WTC11 (cell line): Measurements from ENCODE around the gene AK9. TPM values are rescaled to one million over a fixed set of nuclear protein-coding genes. Genes with fewer than 3 reads are reported as not detected.

ENCODE experiments used
- ATAC-seq: fragments of 200-7000 bp; cut with Tn5 transposase; 2 replicates; pipeline ENCODE4 v1.10.0; 2021; ENCODE audit warnings: mild to moderate bottlenecking, moderate library complexity
- CTCF ChIA-PET: fragments of 300-600 bp; sonication (Branson Sonifier 250); formaldehyde crosslinking; loops from one replicate; lab custom pipeline; 2021; ENCODE audit warnings: antibody characterized with exemption; lab: Charles Lee
- POLR2A ChIA-PET: fragments of 350-600 bp; sonication (Branson Sonifier 250); formaldehyde crosslinking; loops from one replicate; lab custom pipeline; 2021; ENCODE audit warnings: antibody characterized with exemption; lab: Charles Lee
- DNase-seq: peaks from one replicate; pipeline ENCODE4 v3.0.0; 2021; ENCODE audit warnings: low spot score
- H3K27ac Mint-ChIP-seq: 2 replicates; pipeline ENCODE4 v1.8.0; 2021; ENCODE audit warnings: mixed read lengths
- H3K27me3 Mint-ChIP-seq: 2 replicates; pipeline ENCODE4 v1.8.0; 2021; ENCODE audit warnings: low read depth, mild to moderate bottlenecking, moderate library complexity, mixed read lengths
- H3K36me3 Mint-ChIP-seq: 2 replicates; pipeline ENCODE4 v1.8.0; 2021; ENCODE audit warnings: mixed read lengths
- H3K4me1 Mint-ChIP-seq: 2 replicates; pipeline ENCODE4 v1.8.0; 2022; ENCODE audit warnings: mixed read lengths
- H3K4me3 Mint-ChIP-seq: 2 replicates; pipeline ENCODE4 v1.8.0; 2021; ENCODE audit warnings: mild to moderate bottlenecking, moderate library complexity, mixed read lengths
- H3K9me3 Mint-ChIP-seq: 2 replicates; pipeline ENCODE4 v1.8.0; 2021; ENCODE audit warnings: mixed read lengths
- ATF1 ChIP-seq: sonication (generic); formaldehyde crosslinking; IDR thresholded peaks from 2 replicates; pipeline ENCODE4 v1.8.1; 2023; ENCODE audit warnings: mild to moderate bottlenecking, moderate library complexity, missing genetic modification reagents
- FOXJ3 ChIP-seq: sonication (generic); formaldehyde crosslinking; IDR thresholded peaks from 2 replicates; pipeline ENCODE4 v1.9.0; 2021; ENCODE audit warnings: missing genetic modification reagents, mild to moderate bottlenecking, borderline replicate concordance
- FOXK1 ChIP-seq: sonication (generic); formaldehyde crosslinking; IDR thresholded peaks from 2 replicates; pipeline ENCODE4 v1.8.0; 2022; ENCODE audit warnings: mild to moderate bottlenecking, moderate library complexity, missing genetic modification reagents
- FOXP1 ChIP-seq: sonication (generic); formaldehyde crosslinking; IDR thresholded peaks from 2 replicates; pipeline ENCODE4 v1.8.0; 2022; ENCODE audit warnings: missing genetic modification reagents, mild to moderate bottlenecking, moderate library complexity, borderline replicate concordance
- GRHL2 ChIP-seq: fragments of 250-450 bp; sonication (Bioruptor Pico); IDR thresholded peaks from 2 replicates; pipeline ENCODE4 v1.8.0; 2022; ENCODE audit warnings: mild to moderate bottlenecking, moderate library complexity; ENCODE audit not compliant: insufficient replicate concordance, severe bottlenecking
- IRF2 ChIP-seq: sonication (generic); formaldehyde crosslinking; IDR thresholded peaks from 2 replicates; pipeline ENCODE4 v1.8.0; 2022; ENCODE audit warnings: low read depth, missing genetic modification reagents, borderline replicate concordance
- JAZF1 ChIP-seq: fragments of 250-450 bp; sonication (Bioruptor Pico); IDR thresholded peaks from 2 replicates; pipeline ENCODE4 v1.9.0; 2021; ENCODE audit warnings: moderate library complexity, mild to moderate bottlenecking, inconsistent platforms
- KAT7 ChIP-seq: sonication (generic); formaldehyde crosslinking; IDR thresholded peaks from 2 replicates; pipeline ENCODE4 v1.8.1; 2023; ENCODE audit warnings: missing genetic modification reagents, mild to moderate bottlenecking, borderline replicate concordance
- NR3C1 ChIP-seq: sonication (generic); formaldehyde crosslinking; conservative IDR thresholded peaks from 2 replicates; pipeline ENCODE4 v1.8.1; 2023; ENCODE audit warnings: low read depth, mild to moderate bottlenecking, missing genetic modification reagents
- SMAD3 ChIP-seq: sonication (generic); formaldehyde crosslinking; IDR thresholded peaks from 2 replicates; pipeline ENCODE4 v1.8.0; 2022; ENCODE audit warnings: missing genetic modification reagents, mild to moderate bottlenecking, borderline replicate concordance
- TCF7 ChIP-seq: sonication (generic); formaldehyde crosslinking; IDR thresholded peaks from 2 replicates; pipeline ENCODE4 v1.8.0; 2022; ENCODE audit warnings: mild to moderate bottlenecking, low read depth, missing genetic modification reagents, moderate library complexity
- TEAD4 ChIP-seq: sonication (generic); formaldehyde crosslinking; IDR thresholded peaks from 2 replicates; pipeline ENCODE4 v1.8.0; 2022; ENCODE audit warnings: mild to moderate bottlenecking, missing genetic modification reagents
- ZBTB21 ChIP-seq: sonication (generic); formaldehyde crosslinking; IDR thresholded peaks from 2 replicates; pipeline ENCODE4 v1.8.1; 2023; ENCODE audit warnings: mild to moderate bottlenecking, missing genetic modification reagents, borderline replicate concordance
- ZNF121 ChIP-seq: sonication (generic); formaldehyde crosslinking; IDR thresholded peaks from 2 replicates; pipeline ENCODE4 v1.8.0; 2023; ENCODE audit warnings: missing genetic modification reagents
- ZNF232 ChIP-seq: sonication (generic); formaldehyde crosslinking; IDR thresholded peaks from 2 replicates; pipeline ENCODE4 v1.8.0; 2022; ENCODE audit warnings: mild to moderate bottlenecking, missing genetic modification reagents
- total RNA-seq: library from RNA; stranded (reverse); gene quantifications from 3 replicates; pipeline ENCODE4 v1.2.3, GENCODE V29; 2021
- TF ChIP-seq, protein P1 (sequence below): sonication (generic); formaldehyde crosslinking; IDR thresholded peaks from 2 replicates; pipeline ENCODE4 v1.8.1; 2023; ENCODE audit warnings: mild to moderate bottlenecking, missing genetic modification reagents, moderate library complexity
- TF ChIP-seq, protein P2 (sequence below): sonication (generic); formaldehyde crosslinking; IDR thresholded peaks from 2 replicates; pipeline ENCODE4 v1.8.1; 2023; ENCODE audit warnings: mild to moderate bottlenecking, moderate library complexity, missing genetic modification reagents
- TF ChIP-seq, protein P3 (sequence below): sonication (generic); formaldehyde crosslinking; IDR thresholded peaks from 2 replicates; pipeline ENCODE4 v1.8.0; 2023; ENCODE audit warnings: missing genetic modification reagents
- TF ChIP-seq, protein P4 (sequence below): sonication (generic); formaldehyde crosslinking; IDR thresholded peaks from 2 replicates; pipeline ENCODE4 v1.8.1; 2022; ENCODE audit warnings: mild to moderate bottlenecking, moderate library complexity, missing genetic modification reagents
- TF ChIP-seq, protein P5 (sequence below): sonication (generic); formaldehyde crosslinking; IDR thresholded peaks from 2 replicates; pipeline ENCODE4 v1.8.0; 2023; ENCODE audit warnings: missing genetic modification reagents, mild to moderate bottlenecking, borderline replicate concordance
- TF ChIP-seq, protein P6 (sequence below): sonication (generic); formaldehyde crosslinking; conservative IDR thresholded peaks from 2 replicates; pipeline ENCODE4 v1.8.1; 2022; ENCODE audit warnings: mild to moderate bottlenecking, missing genetic modification reagents
- TF ChIP-seq, protein P7 (sequence below): sonication (generic); formaldehyde crosslinking; IDR thresholded peaks from 2 replicates; pipeline ENCODE4 v1.8.1; 2023; ENCODE audit warnings: mild to moderate bottlenecking, missing genetic modification reagents, borderline replicate concordance

The AK9 gene
- total RNA-seq, 1 experiment from 2014 or later: 3.7 TPM

DNA sequence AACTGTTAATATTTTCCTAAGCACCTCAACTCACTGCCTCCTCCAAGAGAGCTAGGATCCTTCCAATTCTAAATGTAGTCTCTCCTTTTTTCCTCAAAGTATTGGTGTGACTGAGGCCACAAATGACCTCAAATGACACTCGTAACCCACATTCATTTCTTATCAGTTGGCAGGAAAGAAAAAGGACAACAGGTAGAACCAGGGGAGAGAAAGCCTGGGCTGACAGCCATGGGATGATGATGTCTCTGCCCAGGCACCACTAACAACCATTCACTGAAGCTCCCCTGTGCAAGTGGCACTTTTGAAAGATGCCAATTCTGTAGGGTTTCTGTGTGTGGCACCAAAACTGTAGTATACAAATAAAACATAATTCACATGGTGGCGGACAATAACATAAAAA is 215.4 kb downstream of the AK9 start (continued):
- TF ChIP-seq FOXK1 (CRISPR knock-in tag) (no peak), ATF1 (CRISPR knock-in tag) (no peak), NR3C1 (CRISPR knock-in tag) (no peak), KAT7 (CRISPR knock-in tag) (no peak), ZNF232 (CRISPR knock-in tag) (no peak), ZNF121 (CRISPR knock-in tag) (no peak), JAZF1 (CRISPR knock-in tag) (no peak)
- TF ChIP-seq, protein P1, sequence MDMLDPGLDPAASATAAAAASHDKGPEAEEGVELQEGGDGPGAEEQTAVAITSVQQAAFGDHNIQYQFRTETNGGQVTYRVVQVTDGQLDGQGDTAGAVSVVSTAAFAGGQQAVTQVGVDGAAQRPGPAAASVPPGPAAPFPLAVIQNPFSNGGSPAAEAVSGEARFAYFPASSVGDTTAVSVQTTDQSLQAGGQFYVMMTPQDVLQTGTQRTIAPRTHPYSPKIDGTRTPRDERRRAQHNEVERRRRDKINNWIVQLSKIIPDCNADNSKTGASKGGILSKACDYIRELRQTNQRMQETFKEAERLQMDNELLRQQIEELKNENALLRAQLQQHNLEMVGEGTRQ (CRISPR knock-in tag): no peak
- TF ChIP-seq, protein P2, sequence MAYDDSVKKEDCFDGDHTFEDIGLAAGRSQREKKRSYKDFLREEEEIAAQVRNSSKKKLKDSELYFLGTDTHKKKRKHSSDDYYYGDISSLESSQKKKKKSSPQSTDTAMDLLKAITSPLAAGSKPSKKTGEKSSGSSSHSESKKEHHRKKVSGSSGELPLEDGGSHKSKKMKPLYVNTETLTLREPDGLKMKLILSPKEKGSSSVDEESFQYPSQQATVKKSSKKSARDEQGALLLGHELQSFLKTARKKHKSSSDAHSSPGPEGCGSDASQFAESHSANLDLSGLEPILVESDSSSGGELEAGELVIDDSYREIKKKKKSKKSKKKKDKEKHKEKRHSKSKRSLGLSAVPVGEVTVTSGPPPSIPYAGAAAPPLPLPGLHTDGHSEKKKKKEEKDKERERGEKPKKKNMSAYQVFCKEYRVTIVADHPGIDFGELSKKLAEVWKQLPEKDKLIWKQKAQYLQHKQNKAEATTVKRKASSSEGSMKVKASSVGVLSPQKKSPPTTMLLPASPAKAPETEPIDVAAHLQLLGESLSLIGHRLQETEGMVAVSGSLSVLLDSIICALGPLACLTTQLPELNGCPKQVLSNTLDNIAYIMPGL (CRISPR knock-in tag): no peak
- TF ChIP-seq, all 79 proteins: peak for 0

DNA sequence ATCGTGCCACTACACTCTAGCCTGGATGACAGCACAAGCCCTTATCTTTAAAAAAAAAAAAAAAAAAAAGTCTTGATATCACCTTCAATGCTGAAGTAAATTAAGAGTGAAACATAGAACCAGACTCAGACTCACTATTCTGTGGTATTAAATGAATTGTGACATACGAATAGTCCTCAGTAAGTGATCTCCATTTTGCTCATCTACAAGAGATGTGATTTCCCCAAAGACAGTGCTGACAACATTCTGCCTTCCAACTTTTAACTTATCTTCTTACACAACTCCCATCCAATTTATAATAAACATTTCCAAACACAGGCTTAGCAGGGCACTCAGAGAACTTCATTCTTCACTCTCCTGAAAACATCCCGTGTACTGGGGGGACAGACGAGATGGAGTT is 216.0 kb downstream of the AK9 start:
- ChIA-PET CTCF (no interaction called here), POLR2A (no interaction called here)
- H3K27me3 Mint-ChIP-seq: no peaks in the 10 kb centered on the region
- TF ChIP-seq FOXP1 (no peak), NR3C1 (CRISPR knock-in tag) (no peak), GRHL2 (CRISPR knock-in tag) (no peak), TEAD4 (CRISPR knock-in tag) (no peak), FOXJ3 (CRISPR knock-in tag) (no peak), TCF7 (CRISPR knock-in tag) (no peak), ZBTB21 (CRISPR knock-in tag) (no peak), SMAD3 (no peak), IRF2 (CRISPR knock-in tag) (no peak)
- TF ChIP-seq, protein P3, sequence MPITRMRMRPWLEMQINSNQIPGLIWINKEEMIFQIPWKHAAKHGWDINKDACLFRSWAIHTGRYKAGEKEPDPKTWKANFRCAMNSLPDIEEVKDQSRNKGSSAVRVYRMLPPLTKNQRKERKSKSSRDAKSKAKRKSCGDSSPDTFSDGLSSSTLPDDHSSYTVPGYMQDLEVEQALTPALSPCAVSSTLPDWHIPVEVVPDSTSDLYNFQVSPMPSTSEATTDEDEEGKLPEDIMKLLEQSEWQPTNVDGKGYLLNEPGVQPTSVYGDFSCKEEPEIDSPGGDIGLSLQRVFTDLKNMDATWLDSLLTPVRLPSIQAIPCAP: no peak
- TF ChIP-seq, protein P4, sequence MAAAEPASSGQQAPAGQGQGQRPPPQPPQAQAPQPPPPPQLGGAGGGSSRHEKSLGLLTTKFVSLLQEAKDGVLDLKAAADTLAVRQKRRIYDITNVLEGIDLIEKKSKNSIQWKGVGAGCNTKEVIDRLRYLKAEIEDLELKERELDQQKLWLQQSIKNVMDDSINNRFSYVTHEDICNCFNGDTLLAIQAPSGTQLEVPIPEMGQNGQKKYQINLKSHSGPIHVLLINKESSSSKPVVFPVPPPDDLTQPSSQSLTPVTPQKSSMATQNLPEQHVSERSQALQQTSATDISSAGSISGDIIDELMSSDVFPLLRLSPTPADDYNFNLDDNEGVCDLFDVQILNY (CRISPR knock-in tag): no peak
- TF ChIP-seq, protein P5, sequence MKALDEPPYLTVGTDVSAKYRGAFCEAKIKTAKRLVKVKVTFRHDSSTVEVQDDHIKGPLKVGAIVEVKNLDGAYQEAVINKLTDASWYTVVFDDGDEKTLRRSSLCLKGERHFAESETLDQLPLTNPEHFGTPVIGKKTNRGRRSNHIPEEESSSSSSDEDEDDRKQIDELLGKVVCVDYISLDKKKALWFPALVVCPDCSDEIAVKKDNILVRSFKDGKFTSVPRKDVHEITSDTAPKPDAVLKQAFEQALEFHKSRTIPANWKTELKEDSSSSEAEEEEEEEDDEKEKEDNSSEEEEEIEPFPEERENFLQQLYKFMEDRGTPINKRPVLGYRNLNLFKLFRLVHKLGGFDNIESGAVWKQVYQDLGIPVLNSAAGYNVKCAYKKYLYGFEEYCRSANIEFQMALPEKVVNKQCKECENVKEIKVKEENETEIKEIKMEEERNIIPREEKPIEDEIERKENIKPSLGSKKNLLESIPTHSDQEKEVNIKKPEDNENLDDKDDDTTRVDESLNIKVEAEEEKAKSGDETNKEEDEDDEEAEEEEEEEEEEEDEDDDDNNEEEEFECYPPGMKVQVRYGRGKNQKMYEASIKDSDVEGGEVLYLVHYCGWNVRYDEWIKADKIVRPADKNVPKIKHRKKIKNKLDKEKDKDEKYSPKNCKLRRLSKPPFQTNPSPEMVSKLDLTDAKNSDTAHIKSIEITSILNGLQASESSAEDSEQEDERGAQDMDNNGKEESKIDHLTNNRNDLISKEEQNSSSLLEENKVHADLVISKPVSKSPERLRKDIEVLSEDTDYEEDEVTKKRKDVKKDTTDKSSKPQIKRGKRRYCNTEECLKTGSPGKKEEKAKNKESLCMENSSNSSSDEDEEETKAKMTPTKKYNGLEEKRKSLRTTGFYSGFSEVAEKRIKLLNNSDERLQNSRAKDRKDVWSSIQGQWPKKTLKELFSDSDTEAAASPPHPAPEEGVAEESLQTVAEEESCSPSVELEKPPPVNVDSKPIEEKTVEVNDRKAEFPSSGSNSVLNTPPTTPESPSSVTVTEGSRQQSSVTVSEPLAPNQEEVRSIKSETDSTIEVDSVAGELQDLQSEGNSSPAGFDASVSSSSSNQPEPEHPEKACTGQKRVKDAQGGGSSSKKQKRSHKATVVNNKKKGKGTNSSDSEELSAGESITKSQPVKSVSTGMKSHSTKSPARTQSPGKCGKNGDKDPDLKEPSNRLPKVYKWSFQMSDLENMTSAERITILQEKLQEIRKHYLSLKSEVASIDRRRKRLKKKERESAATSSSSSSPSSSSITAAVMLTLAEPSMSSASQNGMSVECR (CRISPR knock-in tag): no peak
- TF ChIP-seq, protein P2 (CRISPR knock-in tag): no peak
- TF ChIP-seq, protein P6, sequence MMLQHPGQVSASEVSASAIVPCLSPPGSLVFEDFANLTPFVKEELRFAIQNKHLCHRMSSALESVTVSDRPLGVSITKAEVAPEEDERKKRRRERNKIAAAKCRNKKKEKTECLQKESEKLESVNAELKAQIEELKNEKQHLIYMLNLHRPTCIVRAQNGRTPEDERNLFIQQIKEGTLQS (CRISPR knock-in tag): no peak
- TF ChIP-seq, protein P7, sequence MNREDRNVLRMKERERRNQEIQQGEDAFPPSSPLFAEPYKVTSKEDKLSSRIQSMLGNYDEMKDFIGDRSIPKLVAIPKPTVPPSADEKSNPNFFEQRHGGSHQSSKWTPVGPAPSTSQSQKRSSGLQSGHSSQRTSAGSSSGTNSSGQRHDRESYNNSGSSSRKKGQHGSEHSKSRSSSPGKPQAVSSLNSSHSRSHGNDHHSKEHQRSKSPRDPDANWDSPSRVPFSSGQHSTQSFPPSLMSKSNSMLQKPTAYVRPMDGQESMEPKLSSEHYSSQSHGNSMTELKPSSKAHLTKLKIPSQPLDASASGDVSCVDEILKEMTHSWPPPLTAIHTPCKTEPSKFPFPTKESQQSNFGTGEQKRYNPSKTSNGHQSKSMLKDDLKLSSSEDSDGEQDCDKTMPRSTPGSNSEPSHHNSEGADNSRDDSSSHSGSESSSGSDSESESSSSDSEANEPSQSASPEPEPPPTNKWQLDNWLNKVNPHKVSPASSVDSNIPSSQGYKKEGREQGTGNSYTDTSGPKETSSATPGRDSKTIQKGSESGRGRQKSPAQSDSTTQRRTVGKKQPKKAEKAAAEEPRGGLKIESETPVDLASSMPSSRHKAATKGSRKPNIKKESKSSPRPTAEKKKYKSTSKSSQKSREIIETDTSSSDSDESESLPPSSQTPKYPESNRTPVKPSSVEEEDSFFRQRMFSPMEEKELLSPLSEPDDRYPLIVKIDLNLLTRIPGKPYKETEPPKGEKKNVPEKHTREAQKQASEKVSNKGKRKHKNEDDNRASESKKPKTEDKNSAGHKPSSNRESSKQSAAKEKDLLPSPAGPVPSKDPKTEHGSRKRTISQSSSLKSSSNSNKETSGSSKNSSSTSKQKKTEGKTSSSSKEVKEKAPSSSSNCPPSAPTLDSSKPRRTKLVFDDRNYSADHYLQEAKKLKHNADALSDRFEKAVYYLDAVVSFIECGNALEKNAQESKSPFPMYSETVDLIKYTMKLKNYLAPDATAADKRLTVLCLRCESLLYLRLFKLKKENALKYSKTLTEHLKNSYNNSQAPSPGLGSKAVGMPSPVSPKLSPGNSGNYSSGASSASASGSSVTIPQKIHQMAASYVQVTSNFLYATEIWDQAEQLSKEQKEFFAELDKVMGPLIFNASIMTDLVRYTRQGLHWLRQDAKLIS (CRISPR knock-in tag): no peak

More for the DNA sequence above, 216.0 kb downstream of the AK9 start:
- Mint-ChIP-seq H3K27ac (no peak overlapping the region), H3K4me3 (no peak overlapping the region), H3K36me3 (peaks cover 84% of the 10 kb centered on the region), H3K4me1 (peaks cover 21% of the 10 kb centered on the region), H3K9me3 (no peaks in the 10 kb centered on the region)
- DNase-seq (no peak), ATAC-seq (no peak)
